Body of pancreas (tissue), 4 donors: Measurements from ENCODE around the gene TWIST1.

ENCODE experiments used
- POLR2A ChIP-seq, 3 donors: fragments of 450-650 bp; IDR thresholded peaks; one replicate each; pipeline ENCODE4 v1.6.1; 2016; ENCODE audit warnings: antibody characterized with exemption in 3 of 3, mild to moderate bottlenecking in 2 of 3
- TF ChIP-seq, protein P1 (sequence below), 7 experiments: fragments of 450-650 bp in 4 of 7; fragments of 200-600 bp in 3 of 7; sonication (generic) in 3 of 7; IDR thresholded peaks; one replicate each; pipeline ENCODE4 v1.5.1; 2016 to 2019; ENCODE audit warnings: antibody characterized with exemption in 7 of 7

DNA sequence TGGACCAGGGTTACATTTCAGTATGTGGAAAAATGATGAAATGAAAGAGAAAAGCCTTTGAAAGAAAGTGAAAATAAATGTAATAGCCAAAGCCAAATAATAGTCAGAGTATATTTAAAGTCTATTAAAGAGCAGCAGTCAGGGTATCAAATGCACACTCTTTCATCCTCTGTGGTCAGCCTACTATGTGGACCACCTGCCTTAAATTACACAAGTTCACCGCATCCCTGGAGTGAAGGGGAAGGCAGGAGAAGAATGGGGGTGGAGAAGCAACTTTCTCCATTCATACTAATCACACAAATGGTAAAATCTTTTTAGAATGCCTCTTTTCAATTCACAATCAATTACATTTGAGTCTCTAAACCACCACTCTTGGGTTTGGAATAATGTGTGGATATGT, 16.0 kb downstream of the TWIST1 start:
- TF ChIP-seq, protein P1, sequence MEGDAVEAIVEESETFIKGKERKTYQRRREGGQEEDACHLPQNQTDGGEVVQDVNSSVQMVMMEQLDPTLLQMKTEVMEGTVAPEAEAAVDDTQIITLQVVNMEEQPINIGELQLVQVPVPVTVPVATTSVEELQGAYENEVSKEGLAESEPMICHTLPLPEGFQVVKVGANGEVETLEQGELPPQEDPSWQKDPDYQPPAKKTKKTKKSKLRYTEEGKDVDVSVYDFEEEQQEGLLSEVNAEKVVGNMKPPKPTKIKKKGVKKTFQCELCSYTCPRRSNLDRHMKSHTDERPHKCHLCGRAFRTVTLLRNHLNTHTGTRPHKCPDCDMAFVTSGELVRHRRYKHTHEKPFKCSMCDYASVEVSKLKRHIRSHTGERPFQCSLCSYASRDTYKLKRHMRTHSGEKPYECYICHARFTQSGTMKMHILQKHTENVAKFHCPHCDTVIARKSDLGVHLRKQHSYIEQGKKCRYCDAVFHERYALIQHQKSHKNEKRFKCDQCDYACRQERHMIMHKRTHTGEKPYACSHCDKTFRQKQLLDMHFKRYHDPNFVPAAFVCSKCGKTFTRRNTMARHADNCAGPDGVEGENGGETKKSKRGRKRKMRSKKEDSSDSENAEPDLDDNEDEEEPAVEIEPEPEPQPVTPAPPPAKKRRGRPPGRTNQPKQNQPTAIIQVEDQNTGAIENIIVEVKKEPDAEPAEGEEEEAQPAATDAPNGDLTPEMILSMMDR (IDR thresholded peaks at IDR 0.05) = no peak
- no peak for TF ChIP-seq POLR2A (IDR thresholded peaks at IDR 0.05)
